Cortex of kidney (tissue), 1 donor: ENCODE data around the gene ZNF566.

Experiments
- DNase-seq: peaks from one replicate; lab custom pipeline; 2025; lab: John Stamatoyannopoulos, UW

The ZNF566 gene

DNA sequence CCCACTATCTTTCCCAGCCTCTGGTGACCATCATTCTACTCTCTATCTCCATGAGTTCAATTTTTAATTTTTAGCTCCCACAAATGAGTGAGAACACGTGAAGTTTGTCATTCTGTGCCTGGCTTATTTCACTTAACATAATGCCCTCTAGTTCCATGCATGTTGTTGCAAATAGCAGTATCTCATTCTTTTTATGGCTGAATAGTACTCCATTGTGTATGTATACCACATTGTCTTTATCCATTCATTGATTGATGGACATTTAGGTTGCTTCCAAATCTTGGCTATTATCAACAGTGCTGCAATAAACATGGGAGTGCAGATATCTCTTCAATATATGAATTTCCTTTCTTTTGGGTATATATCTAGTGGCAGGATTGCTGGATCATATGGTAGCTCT is 48.0 kb downstream of the ZNF566 start:
- DNase-seq = no peak

DNA sequence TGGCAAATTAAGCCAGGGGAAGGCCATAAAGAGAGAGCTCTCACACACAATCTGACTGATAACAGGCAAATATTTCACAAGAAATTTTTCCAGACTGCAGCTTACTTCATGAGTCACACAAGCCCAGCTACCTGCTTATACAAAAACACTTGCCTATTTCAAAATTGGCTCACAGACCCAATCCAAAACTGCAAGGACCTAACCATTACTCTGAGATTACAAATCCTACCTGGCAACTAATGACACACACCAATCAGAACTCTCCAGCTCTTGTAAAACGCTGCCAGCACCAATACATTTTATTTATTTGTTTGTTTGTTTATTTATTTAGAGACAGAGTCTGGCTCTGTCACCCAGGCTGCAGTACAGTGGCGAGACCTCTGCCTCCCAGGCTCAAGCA is 52.8 kb downstream of the ZNF566 start:
- no peak for DNase-seq

DNA sequence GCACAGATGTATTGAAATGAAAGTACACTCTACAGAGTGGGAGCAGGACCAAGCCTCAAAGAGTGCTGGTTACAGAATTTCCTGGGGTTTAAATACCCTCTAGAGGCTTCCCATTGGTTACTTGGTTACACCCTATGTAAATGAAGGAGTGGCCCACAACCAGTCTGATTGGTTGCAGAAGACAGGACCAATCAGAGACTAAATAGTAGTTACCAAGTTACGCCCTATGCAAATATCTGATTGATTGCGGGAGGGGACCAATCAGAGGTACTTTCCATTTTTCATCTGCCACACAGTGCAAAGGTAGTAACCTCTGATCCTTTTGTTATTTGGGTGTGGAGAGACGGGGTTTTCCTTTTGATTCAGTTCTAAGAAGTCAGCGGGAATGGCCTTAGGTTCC is 65.4 kb downstream of the ZNF566 start:
- no peak for DNase-seq

DNA sequence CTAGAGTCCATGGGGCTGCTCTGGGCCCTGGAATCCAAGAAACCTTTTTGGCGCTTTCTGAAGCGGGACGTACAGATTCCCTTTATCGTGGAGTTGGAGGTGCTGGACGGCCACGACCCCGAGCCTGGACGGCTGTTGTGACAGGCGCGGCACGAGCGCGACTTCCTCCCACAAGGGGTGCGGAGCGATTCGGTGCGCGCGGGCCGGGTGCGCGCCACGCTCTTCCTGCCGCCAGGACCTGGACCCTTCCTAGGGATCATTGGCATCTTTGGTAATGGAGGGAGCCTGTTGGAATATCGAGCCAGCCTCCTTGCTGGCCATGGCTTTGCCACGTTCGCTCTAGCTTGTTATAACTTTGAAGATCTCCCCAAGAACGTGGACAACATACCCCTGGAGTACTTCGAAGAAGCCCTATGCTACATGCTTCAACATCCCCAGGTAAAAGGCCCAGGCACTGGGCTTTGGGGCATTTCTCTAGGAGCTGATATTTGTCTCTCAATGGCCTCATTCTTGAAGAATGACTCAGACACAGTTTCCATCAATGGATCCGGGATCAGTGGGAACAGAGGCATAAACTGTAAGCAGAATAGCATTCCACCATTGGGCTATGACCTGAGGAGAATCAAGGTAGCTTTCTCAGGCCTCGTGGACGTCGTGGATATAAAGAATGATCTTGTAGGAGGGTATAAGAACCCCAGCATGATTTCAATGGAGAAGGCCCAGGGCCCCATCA is 67.4 kb downstream of the ZNF566 start:
- DNase-seq = no peak

DNA sequence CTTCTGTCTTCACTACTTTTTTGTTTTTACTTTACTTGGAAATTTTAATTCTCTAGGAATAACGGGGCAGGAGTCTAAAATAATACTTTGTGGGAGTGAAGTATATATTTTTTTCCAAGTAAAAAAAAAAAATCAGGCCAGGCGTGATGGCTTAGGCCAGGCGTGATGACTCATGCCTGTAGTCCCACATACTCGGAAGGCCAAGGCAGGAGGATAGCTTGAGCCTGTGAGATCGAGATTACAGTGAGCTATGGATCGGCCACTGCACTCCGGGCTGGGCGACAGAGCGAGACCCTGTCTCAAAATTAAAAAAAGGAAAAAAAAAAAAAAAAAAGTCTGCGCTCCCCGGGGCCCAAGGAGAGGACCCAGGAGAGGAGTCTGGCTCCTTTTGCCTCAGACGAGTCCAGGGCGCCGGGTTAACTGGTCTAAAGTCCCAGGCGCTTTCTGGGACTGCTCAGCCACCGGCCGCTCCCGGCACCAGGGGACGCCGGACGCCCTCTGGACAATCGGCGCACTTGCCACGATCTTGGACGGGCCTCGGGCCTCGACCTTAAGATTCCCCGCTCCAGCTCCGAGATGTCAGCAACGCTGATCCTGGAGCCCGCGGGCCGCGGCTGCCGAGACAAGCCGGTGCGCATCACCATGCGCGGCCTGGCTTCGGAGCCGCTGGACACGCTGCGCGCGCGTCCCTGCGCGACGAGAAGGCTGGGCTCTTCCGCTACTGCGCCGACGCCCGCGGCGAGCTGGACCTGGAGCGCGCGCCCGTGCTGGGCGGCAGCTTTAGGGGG is 68.2 kb downstream of the ZNF566 start:
- no peak for DNase-seq

DNA sequence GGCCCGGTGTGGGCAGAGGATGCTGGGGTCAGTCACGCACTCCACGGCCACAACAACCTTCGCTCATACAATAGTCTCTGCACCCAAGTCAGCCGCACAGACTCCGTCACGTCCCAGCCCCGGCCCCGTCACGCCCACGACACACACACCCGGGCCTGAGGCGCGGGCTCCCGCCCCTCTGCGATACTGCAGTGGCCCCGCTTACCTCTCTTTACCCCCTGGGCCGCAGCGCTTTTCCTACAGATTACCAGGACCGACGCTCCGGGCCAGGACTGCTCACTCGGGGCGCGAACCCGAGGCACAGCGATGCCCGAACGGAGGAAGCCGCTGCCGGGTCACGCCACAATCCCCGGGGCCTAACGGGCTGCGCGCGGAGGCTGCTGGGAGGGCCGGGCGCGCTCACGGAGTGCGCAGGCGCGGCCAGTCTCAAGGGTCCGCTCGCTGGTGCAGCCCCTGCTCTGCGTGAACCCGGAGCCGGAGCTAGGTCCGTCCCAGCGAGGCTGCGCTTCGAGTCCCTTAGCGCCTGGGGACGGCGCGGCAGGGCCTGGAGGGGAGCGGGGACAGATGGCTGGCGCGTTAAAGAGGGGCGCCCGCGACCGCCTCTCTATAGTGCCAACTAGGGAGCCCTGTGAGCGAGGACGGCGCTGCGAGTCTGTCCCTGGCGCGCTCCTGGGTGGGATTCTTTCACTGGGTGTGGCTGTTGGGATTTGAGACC is 70.9 kb downstream of the ZNF566 start, which contains the start of gene ZFP82:
Gene ZFP82, minus strand, starts transcription at position 358 of the 715 bp plus-strand sequence. CDS start 8,855 bp downstream, outside the sequence.
- DNase-seq = no peak

DNA sequence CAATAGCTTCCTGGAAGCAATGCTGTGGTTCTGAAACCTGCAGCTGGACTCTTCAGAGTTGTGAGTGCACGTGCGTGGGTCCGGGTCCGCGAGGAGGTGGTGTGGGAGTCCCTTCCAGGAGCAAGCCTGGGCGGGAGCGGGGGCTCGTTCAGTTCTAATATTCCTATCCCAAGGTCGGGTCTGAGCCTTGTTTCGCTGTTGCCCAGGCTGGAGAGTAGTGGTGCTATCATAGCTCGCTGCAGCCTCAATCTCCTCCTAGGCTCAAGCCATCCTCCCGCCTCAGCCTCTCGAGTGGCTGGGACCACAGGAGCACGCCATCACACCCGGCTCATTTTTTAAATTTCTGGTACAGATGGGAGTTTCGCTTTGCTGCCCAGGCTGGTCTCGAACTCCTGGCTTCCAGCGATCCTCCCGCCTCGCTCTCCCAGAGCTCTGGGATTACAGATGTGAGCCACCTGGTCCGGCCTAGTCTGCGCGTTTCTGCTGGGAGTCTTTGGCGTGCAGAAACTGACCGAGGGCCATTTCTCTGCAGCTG is 71.5 kb downstream of the ZNF566 start:
- DNase-seq = no peak

DNA sequence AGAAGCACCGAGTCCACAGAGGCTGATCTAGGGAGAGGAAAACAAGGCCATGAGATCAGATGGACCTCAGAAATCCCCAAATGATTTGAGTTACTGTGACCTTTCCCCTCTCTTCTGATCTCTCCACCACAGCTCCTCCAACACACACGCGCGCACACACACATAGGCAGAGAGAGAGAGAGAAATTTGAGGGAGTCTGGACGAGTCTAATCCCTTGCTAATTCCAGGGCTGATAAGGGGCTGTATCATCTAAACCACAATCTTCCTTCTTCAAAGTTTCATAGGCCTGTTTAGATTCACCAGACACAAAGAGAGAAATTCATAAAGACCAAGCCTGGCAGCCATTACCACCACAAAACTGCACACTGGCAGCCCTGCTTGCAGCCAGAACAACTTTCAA is 79.5 kb downstream of the ZNF566 start:
- no peak for DNase-seq

DNA sequence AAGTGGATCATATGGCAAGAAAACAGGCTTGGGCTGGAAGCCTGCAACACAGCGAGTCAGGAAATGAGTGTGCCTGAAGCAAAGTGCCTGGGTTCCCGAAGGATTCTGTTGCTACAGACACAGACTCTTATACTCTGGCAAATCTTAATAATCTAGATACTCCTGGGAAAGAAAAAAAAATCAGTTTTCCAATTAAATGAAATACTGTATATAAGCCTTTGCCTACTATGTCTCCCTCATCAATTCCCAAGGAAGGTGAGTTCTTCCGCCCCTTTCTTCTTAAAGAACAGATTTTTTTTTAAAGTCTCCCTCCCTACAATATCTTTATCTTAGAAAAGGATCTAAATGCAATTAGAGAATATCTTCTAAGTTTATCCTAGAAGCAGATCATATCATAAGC is 81.3 kb downstream of the ZNF566 start:
- no peak for DNase-seq

DNA sequence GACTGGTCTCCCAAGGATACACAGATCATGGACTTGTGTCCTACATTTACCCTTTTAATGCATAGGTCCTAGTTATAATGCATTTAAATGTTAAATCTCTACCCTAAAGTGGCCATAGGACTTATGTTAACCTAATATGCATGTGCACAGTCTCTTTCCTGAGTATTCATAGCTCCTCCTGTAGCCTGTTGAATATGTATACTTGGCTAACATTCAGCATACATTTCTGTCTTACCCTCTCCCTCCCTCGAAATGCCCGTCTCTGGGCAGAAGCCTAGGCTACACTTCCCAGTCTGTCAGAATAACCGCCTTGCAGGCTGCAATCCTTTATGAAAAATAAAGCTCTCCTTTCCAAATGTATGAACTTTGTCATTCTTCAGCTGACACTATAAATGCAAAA is 84.9 kb downstream of the ZNF566 start:
- no peak for DNase-seq

DNA sequence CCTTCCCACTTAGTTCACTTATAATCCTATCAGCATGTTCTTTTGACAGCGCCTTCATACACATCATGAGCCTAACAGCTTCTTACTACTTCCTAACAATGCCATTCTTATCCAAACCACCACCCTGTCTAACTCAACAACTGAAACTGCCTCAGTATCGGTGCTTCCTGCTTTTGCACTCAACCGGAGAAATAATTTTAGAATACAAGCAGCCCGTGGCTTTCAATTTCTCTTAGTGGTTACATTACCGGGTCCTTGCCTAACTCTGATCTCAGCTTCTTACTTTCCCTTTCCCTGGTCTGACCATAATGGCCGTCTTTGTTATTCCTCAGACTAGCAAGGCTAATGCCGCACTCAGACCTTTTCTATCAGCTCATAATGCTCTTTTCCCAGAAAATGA is 87.9 kb downstream of the ZNF566 start:
- no peak for DNase-seq

DNA sequence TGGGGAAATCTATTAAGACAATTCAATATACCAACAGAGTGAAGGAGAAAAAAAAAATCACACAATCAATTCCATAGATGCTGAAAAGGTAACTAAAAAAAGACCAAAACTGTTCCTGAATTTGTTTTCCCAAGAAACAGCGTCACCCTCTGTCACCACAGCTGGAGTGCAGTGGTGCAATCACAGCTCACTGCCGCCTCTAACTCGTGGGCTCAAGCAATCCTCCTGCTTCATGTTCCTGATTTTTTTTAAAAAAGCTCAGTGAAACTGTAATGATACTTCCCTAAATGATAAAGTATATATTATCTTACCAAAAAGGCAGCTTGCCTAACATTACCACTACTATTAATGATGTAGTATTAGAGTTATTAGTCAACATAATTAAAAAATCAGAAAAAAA is 90.8 kb downstream of the ZNF566 start:
- no peak for DNase-seq
